Prostate gland (tissue), 2 donors: Measurements from ENCODE around the gene ARPP19. TPM values are rescaled to one million over a fixed set of nuclear protein-coding genes. Genes with fewer than 3 reads are reported as not detected.
"Not testable (repeated sequence)": the region's sequence is repeated elsewhere in the genome, so short reads cannot be mapped to it uniquely, and the experiment has no call there.

Experiments used
- DNase-seq: peaks from one replicate; pipeline ENCODE4 v3.0.0-alpha.2; 2019; ENCODE audit warnings: low spot score
- H3K27ac ChIP-seq, 2 donors: fragments of 200-600 bp; sonication (generic); 2 replicates each; pipeline ENCODE4 v1.5.1; 2017 to 2019
- H3K27me3 ChIP-seq: fragments of 200-600 bp; sonication (generic); replicated peaks from 2 replicates; pipeline ENCODE4 v1.5.1; 2019; ENCODE audit not compliant: insufficient read depth
- H3K36me3 ChIP-seq, 2 donors: fragments of 200-600 bp; sonication (generic); 1 replicate in 1 of 2; 2 replicates in 1 of 2; pipeline versions ENCODE4 v1.5.1 to v1.8.1; 2017 to 2019
- H3K4me1 ChIP-seq: fragments of 200-600 bp; sonication (generic); replicated peaks from 2 replicates; pipeline ENCODE4 v1.5.1; 2019
- H3K4me3 ChIP-seq, 2 donors: fragments of 200-600 bp; sonication (generic); 2 replicates each; pipeline ENCODE4 v1.5.1; 2017 to 2019
- H3K9me3 ChIP-seq: fragments of 200-600 bp; sonication (generic); 2 replicates; pipeline ENCODE4 v1.5.1; 2017
- POLR2A ChIP-seq: fragments of 450-650 bp; IDR thresholded peaks from one replicate; pipeline ENCODE4 v1.6.1; 2016; ENCODE audit warnings: antibody characterized with exemption, mild to moderate bottlenecking
- POLR2AphosphoS5 ChIP-seq: sonication (generic); formaldehyde crosslinking; IDR thresholded peaks from one replicate; pipeline ENCODE4 v1.6.1; 2017; ENCODE audit warnings: antibody characterized with exemption
- WGBS: methylation state at CpG from one replicate; pipeline ENCODE4 v1.1.5; 2018; 5-methylcytosine and 5-hydroxymethylcytosine counted together
- intact Hi-C: fragments of 100-400 bp; cut with DNase I; formaldehyde crosslinking; loops from one replicate; pipeline ENCODE4 v1.14.2; 2022
- total RNA-seq, 2 donors: library from RNA; depleted of rRNA; stranded (reverse); fragments of >200 nt; gene quantifications; one replicate each; pipeline ENCODE4 v1.1.0, GENCODE V29; 2016
- TF ChIP-seq, protein P1 (sequence below), 4 experiments: fragments of 200-600 bp in 2 of 4; fragments of 450-650 bp in 2 of 4; sonication (generic) in 2 of 4; IDR thresholded peaks; 1 replicate in 3 of 4; 2 replicates in 1 of 4; pipeline ENCODE4 v1.5.1; 2016 to 2019; ENCODE audit warnings: antibody characterized with exemption in 4 of 4, mild to moderate bottlenecking in 2 of 4, moderate library complexity in 2 of 4

The ARPP19 gene
- total RNA-seq, 2 donors from 2014 or later, result 86.9 to 130 TPM

DNA sequence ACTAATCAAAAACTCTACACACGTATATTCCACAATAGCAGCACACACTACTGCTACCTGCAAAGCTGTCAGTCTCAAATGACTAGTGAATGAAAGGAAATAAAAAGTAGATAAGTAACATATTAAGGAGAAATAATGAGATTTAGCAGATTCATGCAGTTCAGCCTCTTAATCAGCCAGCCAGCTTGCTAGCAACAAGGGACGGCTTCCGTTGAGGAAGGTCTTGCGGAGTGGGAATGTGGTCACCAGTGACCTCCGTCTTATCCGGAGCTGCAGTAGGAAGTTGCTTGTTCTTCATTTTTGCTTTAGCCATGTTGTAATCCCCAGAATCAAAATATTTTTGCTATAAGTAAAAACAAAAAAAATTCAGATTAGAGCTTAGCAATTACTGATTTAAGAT lies 17.1 kb downstream of the ARPP19 start:
- no peak for TF ChIP-seq POLR2A
- H3K4me3 ChIP-seq, result no peak overlapping the region
- WGBS, result 94% methylated on average over 6 of the region's 6 CpGs
- H3K9me3 ChIP-seq, result no peaks in the 10 kb centered on the region
- peaks cover 4 to 7% of the 10 kb centered on the region in 2 donors for H3K36me3 ChIP-seq
- H3K27ac ChIP-seq, result no peak overlapping the region
- intact Hi-C loops, result no loop called here
- H3K4me1 ChIP-seq, result no peaks in the 10 kb centered on the region
- no peaks in the 10 kb centered on the region for H3K27me3 ChIP-seq
- DNase-seq, result no peak

DNA sequence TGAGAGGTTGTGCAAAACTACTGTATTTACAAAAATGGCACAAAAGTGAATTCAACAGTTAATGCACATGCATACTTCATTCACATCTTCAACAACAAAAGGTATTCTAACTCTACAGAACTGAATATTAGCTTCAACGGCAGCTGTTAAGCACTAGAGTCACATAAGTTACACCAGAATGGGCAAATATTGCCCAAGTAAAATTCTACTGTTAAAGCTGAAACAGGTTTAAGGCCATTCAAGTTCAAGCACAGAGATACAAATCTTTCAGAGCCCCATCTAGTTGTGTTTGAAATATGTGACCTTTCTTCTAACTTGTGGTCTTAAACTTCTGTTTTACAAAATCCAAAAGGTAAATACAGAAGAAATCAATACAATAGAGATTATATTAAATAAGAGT lies 17.6 kb downstream of the ARPP19 start:
- H3K27ac ChIP-seq, H3K4me1 ChIP-seq, H3K27me3 ChIP-seq, H3K36me3 ChIP-seq, H3K9me3 ChIP-seq, H3K4me3 ChIP-seq, intact Hi-C loops, DNase-seq: not testable (repeated sequence)
- 84% methylated on average over 1 of the region's 1 CpG for WGBS

DNA sequence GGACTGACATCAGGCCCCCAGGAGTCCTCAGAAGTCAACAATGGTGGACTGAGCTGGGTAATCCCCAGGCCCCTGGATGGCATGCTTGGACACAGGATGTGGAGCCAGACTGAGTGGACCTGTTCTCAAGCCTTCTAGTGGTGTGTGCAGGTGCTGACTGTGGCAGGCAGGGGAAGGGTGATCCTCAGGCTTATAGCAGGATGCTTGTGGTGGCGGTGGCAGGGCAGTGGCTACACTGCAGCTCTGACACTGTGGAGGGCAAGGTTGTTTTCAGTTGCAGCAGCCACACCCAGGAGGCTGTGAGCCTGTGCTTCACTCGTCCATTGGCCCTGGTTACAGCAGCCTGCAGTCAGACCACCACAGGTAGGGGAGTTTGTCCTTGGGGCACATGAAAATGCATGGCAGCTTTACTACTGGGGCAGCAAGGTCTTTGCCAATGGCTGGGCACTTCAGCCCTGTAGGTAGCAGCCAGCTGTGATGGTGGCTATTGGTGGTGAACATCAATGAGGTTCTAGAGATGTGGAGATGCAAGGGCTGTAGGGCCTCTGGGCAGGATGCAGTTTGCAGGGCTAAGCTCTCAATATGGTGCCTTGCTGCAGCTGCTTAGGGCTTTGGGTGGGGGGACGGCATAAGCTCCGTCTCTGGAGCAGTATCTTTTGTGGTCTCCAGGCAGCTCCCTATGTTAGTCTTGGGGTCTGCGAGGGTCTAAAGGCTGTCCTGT lies 22.6 kb downstream of the ARPP19 start:
- Histone ChIP-seq H3K9me3 (no peaks in the 10 kb centered on the region), H3K27me3 (no peaks in the 10 kb centered on the region), H3K4me1 (no peaks in the 10 kb centered on the region), H3K36me3 (peaks cover 0 to 7% of the 10 kb centered on the region in 2 donors), H3K27ac (no peak overlapping the region), H3K4me3 (no peak overlapping the region)
- WGBS, result 98% methylated on average over 5 of the region's 5 CpGs
- no peak for TF ChIP-seq POLR2A
- TF ChIP-seq, protein P1, sequence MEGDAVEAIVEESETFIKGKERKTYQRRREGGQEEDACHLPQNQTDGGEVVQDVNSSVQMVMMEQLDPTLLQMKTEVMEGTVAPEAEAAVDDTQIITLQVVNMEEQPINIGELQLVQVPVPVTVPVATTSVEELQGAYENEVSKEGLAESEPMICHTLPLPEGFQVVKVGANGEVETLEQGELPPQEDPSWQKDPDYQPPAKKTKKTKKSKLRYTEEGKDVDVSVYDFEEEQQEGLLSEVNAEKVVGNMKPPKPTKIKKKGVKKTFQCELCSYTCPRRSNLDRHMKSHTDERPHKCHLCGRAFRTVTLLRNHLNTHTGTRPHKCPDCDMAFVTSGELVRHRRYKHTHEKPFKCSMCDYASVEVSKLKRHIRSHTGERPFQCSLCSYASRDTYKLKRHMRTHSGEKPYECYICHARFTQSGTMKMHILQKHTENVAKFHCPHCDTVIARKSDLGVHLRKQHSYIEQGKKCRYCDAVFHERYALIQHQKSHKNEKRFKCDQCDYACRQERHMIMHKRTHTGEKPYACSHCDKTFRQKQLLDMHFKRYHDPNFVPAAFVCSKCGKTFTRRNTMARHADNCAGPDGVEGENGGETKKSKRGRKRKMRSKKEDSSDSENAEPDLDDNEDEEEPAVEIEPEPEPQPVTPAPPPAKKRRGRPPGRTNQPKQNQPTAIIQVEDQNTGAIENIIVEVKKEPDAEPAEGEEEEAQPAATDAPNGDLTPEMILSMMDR (IDR thresholded peaks at IDR 0.05), result no peak
- no peak for TF ChIP-seq POLR2AphosphoS5
- DNase-seq, result no peak
- intact Hi-C loops, result no loop called here

DNA sequence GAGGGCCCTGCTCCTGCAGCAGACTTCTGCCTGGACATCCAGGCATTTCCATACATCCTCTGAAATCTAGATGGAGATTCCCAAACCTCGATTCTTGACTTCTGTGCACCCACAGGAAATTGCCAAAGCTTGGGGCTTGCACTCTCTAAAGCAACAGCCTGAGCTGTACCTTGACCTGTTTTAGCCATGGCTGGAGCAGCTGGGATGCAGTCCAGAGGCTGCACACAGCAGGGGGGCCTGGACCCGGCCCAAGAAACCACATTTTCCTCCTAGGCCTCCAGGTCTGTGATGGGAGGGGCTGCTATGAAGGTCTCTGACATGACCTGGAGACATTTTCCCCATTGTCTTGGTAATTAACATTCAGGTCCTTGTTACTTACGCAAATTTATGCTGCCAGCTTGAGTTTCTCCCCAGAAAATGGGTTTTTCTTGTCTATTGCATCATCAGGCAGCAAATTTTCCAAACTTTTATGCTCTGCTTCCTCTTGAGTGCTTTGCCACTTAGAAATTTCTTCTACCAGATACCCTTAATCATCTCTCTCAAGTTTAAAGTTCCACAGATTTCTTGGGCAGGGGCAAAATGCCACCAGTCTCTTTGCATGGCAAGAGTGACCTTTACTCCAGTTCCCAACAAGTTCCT lies 28.3 kb downstream of the ARPP19 start:
- H3K27me3 ChIP-seq, result no peaks in the 10 kb centered on the region
- no peak for DNase-seq
- no peaks in the 10 kb centered on the region for H3K4me1 ChIP-seq
- H3K27ac ChIP-seq, result no peak overlapping the region
- TF ChIP-seq, protein P1 (IDR thresholded peaks at IDR 0.05), result no peak
- no peak for TF ChIP-seq POLR2AphosphoS5
- TF ChIP-seq POLR2A, result no peak
- H3K9me3 ChIP-seq, result no peaks in the 10 kb centered on the region
- H3K36me3 ChIP-seq, result no peaks in the 10 kb centered on the region
- intact Hi-C loops, result no loop called here
- 82% methylated on average over 3 of the region's 3 CpGs for WGBS
- H3K4me3 ChIP-seq, result no peak overlapping the region

DNA sequence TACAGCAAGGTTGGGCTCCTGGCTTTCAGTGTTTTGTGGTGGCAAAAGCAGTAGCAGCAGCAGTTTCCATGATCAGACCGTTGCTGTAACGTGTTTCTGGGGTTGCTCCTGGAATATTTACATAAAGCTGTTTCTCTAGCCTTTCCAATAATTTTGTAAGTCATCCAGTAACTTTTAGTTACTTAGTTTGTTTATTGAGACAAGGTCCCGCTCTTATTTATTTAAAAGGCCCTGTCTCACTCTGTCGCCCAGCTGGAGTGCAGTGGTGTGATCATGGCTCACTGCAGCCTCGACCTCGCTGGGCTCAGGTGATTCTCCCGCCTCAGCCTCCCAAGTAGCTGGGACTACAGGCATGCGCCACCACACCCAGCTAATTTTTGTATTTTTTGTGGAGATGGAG lies 31.4 kb downstream of the ARPP19 start:
- TF ChIP-seq, protein P1 (IDR thresholded peaks at IDR 0.05), result no peak
- no peak for TF ChIP-seq POLR2AphosphoS5
- TF ChIP-seq POLR2A, result no peak
- no peaks in the 10 kb centered on the region for H3K9me3 ChIP-seq
- 78% methylated on average over 8 of the region's 8 CpGs for WGBS
- intact Hi-C loops, result no loop called here
- H3K36me3 ChIP-seq, result no peaks in the 10 kb centered on the region
- no peak for DNase-seq
- H3K4me3 ChIP-seq, result no peak overlapping the region
- no peak overlapping the region for H3K27ac ChIP-seq
- H3K4me1 ChIP-seq, result no peaks in the 10 kb centered on the region
- H3K27me3 ChIP-seq, result no peaks in the 10 kb centered on the region

DNA sequence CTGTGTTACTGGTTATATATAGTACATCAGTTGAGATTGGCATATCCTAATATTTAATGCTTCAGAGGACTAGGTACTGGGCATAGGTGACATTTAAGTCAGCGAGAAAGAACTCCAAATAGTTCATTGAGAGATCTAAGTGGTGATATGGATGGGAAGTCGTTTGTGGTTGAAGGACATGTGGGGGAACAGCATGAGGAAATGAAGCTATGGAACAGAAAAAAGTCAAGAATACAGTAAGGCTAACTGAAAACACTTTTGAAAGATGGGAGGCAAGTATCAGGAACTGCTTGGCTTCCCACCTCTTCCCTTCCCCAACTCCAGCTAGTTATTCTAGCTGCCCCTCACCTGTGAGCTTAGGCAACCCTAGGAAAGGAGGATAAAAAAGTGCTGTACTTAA lies 36.4 kb downstream of the ARPP19 start:
- H3K27ac ChIP-seq, result no peak overlapping the region
- no peaks in the 10 kb centered on the region for H3K27me3 ChIP-seq
- TF ChIP-seq POLR2A (no peak), POLR2AphosphoS5 (no peak)
- TF ChIP-seq, protein P1 (IDR thresholded peaks at IDR 0.05), result no peak
- H3K9me3 ChIP-seq, result no peaks in the 10 kb centered on the region
- DNase-seq, result no peak
- no peaks in the 10 kb centered on the region for H3K36me3 ChIP-seq
- no peaks in the 10 kb centered on the region for H3K4me1 ChIP-seq
- WGBS, result 62% methylated on average over 2 of the region's 2 CpGs
- intact Hi-C loops, result no loop called here
- no peak overlapping the region for H3K4me3 ChIP-seq
